A673 (cell line): Measurements from ENCODE around the gene TLE1. TPM values are rescaled to one million over a fixed set of nuclear protein-coding genes. Genes with fewer than 3 reads are reported as not detected.

ENCODE experiments used
- BruUV-seq: library from RNA; stranded (reverse); fragments of 400-500 nt; replicated peaks from 2 replicates; lab custom pipeline; 2021; lab: Mats Ljungman, UMichigan
- CTCF ChIA-PET: fragments of 300-600 bp; sonication (Branson Sonifier 250); formaldehyde crosslinking; loops from one replicate; lab custom pipeline; 2022; ENCODE audit warnings: antibody characterized with exemption; lab: Charles Lee
- POLR2A ChIA-PET: fragments of 300-600 bp; sonication (Branson Sonifier 250); formaldehyde crosslinking; loops from one replicate; lab custom pipeline; 2022; ENCODE audit warnings: antibody characterized with exemption; ENCODE audit not compliant: low non-redundant PET; lab: Charles Lee
- DNase-seq: peaks from one replicate; pipeline ENCODE4 v3.0.0-alpha.2; 2015; ENCODE audit warnings: low spot score
- H3K27ac ChIP-seq: fragments of 200-600 bp; sonication (generic); 2 replicates; pipeline ENCODE4 v1.5.1; 2016; ENCODE audit warnings: mixed run types, low read depth, mild to moderate bottlenecking, mixed read lengths, antibody characterized with exemption, low read length; ENCODE audit not compliant: poor library complexity, severe bottlenecking
- H3K27me3 ChIP-seq: fragments of 200-600 bp; sonication (generic); replicated peaks from 2 replicates; pipeline ENCODE4 v1.6.1; 2017; ENCODE audit warnings: mixed run types, low read depth, mild to moderate bottlenecking, mixed read lengths, antibody characterized with exemption, low read length; ENCODE audit not compliant: insufficient read depth, poor library complexity
- H3K36me3 ChIP-seq: fragments of 200-600 bp; sonication (generic); 2 replicates; pipeline ENCODE4 v1.6.1; 2016; ENCODE audit warnings: mixed run types, mild to moderate bottlenecking, mixed read lengths, antibody characterized with exemption, low read length; ENCODE audit not compliant: insufficient read depth, poor library complexity, severe bottlenecking
- H3K4me1 ChIP-seq: fragments of 200-600 bp; sonication (generic); 2 replicates; pipeline ENCODE4 v1.6.1; 2017; ENCODE audit warnings: mixed run types, mild to moderate bottlenecking, mixed read lengths, antibody characterized with exemption, low read length; ENCODE audit not compliant: insufficient read depth, poor library complexity, severe bottlenecking
- H3K4me3 ChIP-seq: fragments of 200-600 bp; sonication (generic); 2 replicates; pipeline ENCODE4 v1.5.1; 2016; ENCODE audit warnings: low read depth, mixed run types, mild to moderate bottlenecking, mixed read lengths, low read length; ENCODE audit not compliant: poor library complexity, severe bottlenecking
- H3K9me3 ChIP-seq: fragments of 200-600 bp; sonication (generic); 2 replicates; pipeline ENCODE4 v1.6.1; 2016; ENCODE audit warnings: mixed run types, low read depth, mild to moderate bottlenecking, mixed read lengths, antibody characterized with exemption, low read length; ENCODE audit not compliant: poor library complexity, severe bottlenecking
- CTCF ChIP-seq: fragments of 300-800, 200-600 bp; sonication (generic); conservative IDR thresholded peaks from 2 replicates; pipeline ENCODE4 v1.5.1; 2017; ENCODE audit warnings: low read depth, mild to moderate bottlenecking, antibody characterized with exemption, low read length, moderate library complexity, mixed read lengths
- EZH2 ChIP-seq: fragments of 200-600 bp; sonication (generic); IDR thresholded peaks from 2 replicates; pipeline ENCODE4 v1.6.1; 2017; ENCODE audit warnings: borderline replicate concordance, low read depth, mild to moderate bottlenecking, mixed read lengths, antibody characterized with exemption, low read length; ENCODE audit not compliant: poor library complexity, severe bottlenecking
- intact Hi-C: fragments of 100-400 bp; cut with micrococcal nuclease; formaldehyde crosslinking; loops from one replicate; pipeline ENCODE4 v1.10.0; 2022; ENCODE audit not compliant: unreplicated experiment
- total RNA-seq: library from RNA; stranded (reverse); gene quantifications from 2 replicates; pipeline ENCODE4 v1.2.3, GENCODE V29; 2021

The TLE1 gene
- total RNA-seq, 1 experiment from 2014 or later, result 2.2 TPM

- POLR2A ChIA-PET, result no interaction called here
- DNase-seq, result no peak
- CTCF ChIA-PET, result no interaction called here
- BruUV-seq, result no TSS peak
- no peaks in the 10 kb centered on the region for H3K27me3 ChIP-seq
- H3K9me3 ChIP-seq, result no peaks in the 10 kb centered on the region
- intact Hi-C loops, result no loop called here
- no peak overlapping the region for H3K4me3 ChIP-seq
- TF ChIP-seq EZH2 (no peak), CTCF (no peak)
- H3K4me1 ChIP-seq, result no peaks in the 10 kb centered on the region
- no peak overlapping the region for H3K27ac ChIP-seq
- no peaks in the 10 kb centered on the region for H3K36me3 ChIP-seq
Measured at GRCh38 chr9:81563739-81564138, 125.6 kb downstream of the TLE1 start.

- no peaks in the 10 kb centered on the region for H3K9me3 ChIP-seq
- POLR2A ChIA-PET, result no interaction called here
- H3K4me1 ChIP-seq, result no peaks in the 10 kb centered on the region
- no peak overlapping the region for H3K27ac ChIP-seq
- no peak overlapping the region for H3K4me3 ChIP-seq
- BruUV-seq, result no TSS peak
- intact Hi-C loops, result no loop called here
- no peaks in the 10 kb centered on the region for H3K36me3 ChIP-seq
- DNase-seq, result no peak
- H3K27me3 ChIP-seq, result no peaks in the 10 kb centered on the region
- CTCF ChIA-PET, result no interaction called here
- TF ChIP-seq CTCF (no peak), EZH2 (no peak)
Measured at GRCh38 chr9:81563020-81563407, 126.3 kb downstream of the TLE1 start.

GRCh38 chr9:81562231-81563019 is 126.9 kb downstream of the TLE1 start:
- CTCF ChIA-PET, result no interaction called here
- no peak for TF ChIP-seq EZH2
- no peak for TF ChIP-seq CTCF
- Histone ChIP-seq H3K9me3 (no peaks in the 10 kb centered on the region), H3K27ac (no peak overlapping the region), H3K36me3 (no peaks in the 10 kb centered on the region), H3K4me3 (no peak overlapping the region), H3K27me3 (no peaks in the 10 kb centered on the region), H3K4me1 (no peaks in the 10 kb centered on the region)
- POLR2A ChIA-PET, result no interaction called here
- intact Hi-C loops, result no loop called here
- no TSS peak for BruUV-seq
- no peak for DNase-seq
